ENCODE data around the gene ZNF627. TPM values are rescaled to one million over a fixed set of nuclear protein-coding genes. Genes with fewer than 3 reads are reported as not detected.
"Not testable (repeated sequence)": the region's sequence is repeated elsewhere in the genome, so short reads cannot be mapped to it uniquely, and the experiment has no call there.

Gene ZNF627
- total RNA-seq, 1 donor from 2014 or later = 4.9 TPM

- intact Hi-C loops (cut with DNase I) = no loop called here
These were observed 14.4 kb downstream of the ZNF627 start for GRCh38 chr19:11611730-11612129.

GRCh38 chr19:11612816-11613511 is 15.7 kb downstream of the ZNF627 start:
- intact Hi-C loops (cut with DNase I) = no loop called here
- DNase-seq (ENCODE audit: missing footprints) (no peak), ATAC-seq (no peak)

More at GRCh38 chr19:11611730-11612129, 14.4 kb downstream of the ZNF627 start:
- ATAC-seq (no peak), DNase-seq (ENCODE audit: missing footprints) (no peak)

- no peak for DNase-seq (ENCODE audit: missing footprints)
- no peak for ATAC-seq
- intact Hi-C loops (cut with DNase I) = no loop called here
These were observed 20.1 kb downstream of the ZNF627 start for GRCh38 chr19:11617180-11618062.

- no peak for ATAC-seq
- intact Hi-C loops (cut with DNase I) = no loop called here
These were observed 23.3 kb downstream of the ZNF627 start for GRCh38 chr19:11620553-11620952.

GRCh38 chr19:11622401-11622800 is 25.1 kb downstream of the ZNF627 start:
- ATAC-seq; DNase-seq (ENCODE audit: missing footprints); intact Hi-C loops (cut with DNase I): not testable (repeated sequence)

More at GRCh38 chr19:11620553-11620952, 23.3 kb downstream of the ZNF627 start:
- no peak for DNase-seq (ENCODE audit: missing footprints)

- ATAC-seq (no peak), DNase-seq (ENCODE audit: missing footprints) (no peak)
- intact Hi-C loops (cut with DNase I) = no loop called here
These were observed 26.8 kb downstream of the ZNF627 start for GRCh38 chr19:11624069-11624463.

- intact Hi-C loops (cut with DNase I) = no loop called here
- DNase-seq (ENCODE audit: missing footprints) (no peak), ATAC-seq (no peak)
These were observed 29.0 kb downstream of the ZNF627 start for GRCh38 chr19:11626252-11626651.

GRCh38 chr19:11633223-11633622 is 35.9 kb downstream of the ZNF627 start:
- intact Hi-C loops (cut with DNase I) = no loop called here
- DNase-seq (ENCODE audit: missing footprints) = no peak
- no peak for ATAC-seq

GRCh38 chr19:11634018-11634662 is 36.9 kb downstream of the ZNF627 start:
- DNase-seq (ENCODE audit: missing footprints); intact Hi-C loops (cut with DNase I); ATAC-seq: not testable (repeated sequence)

GRCh38 chr19:11639245-11639601 is 41.9 kb downstream of the ZNF627 start:
- ATAC-seq (peak; percentile 24), DNase-seq (ENCODE audit: missing footprints) (no peak)
- intact Hi-C loops (cut with DNase I) = no loop called here

GRCh38 chr19:11639602-11640471 is 42.6 kb downstream of the ZNF627 start:
- peak; percentile 96 for DNase-seq (ENCODE audit: missing footprints)
- intact Hi-C loops (cut with DNase I) = no loop called here
- ATAC-seq = peak; percentile 100

- DNase-seq (ENCODE audit: missing footprints) = no peak
- ATAC-seq = no peak
- intact Hi-C loops (cut with DNase I) = no loop called here
These were observed 44.0 kb downstream of the ZNF627 start for GRCh38 chr19:11641244-11641643.

- intact Hi-C loops (cut with DNase I) = no loop called here
- ATAC-seq = no peak
- no peak for DNase-seq (ENCODE audit: missing footprints)
These were observed 45.6 kb downstream of the ZNF627 start for GRCh38 chr19:11642902-11643301.

GRCh38 chr19:11649941-11650340 is 52.7 kb downstream of the ZNF627 start:
- ATAC-seq = no peak
- no peak for DNase-seq (ENCODE audit: missing footprints)
- intact Hi-C loops (cut with DNase I) = no loop called here

GRCh38 chr19:11651062-11651461 is 53.8 kb downstream of the ZNF627 start:
- ATAC-seq = no peak
- intact Hi-C loops (cut with DNase I) = no loop called here
- no peak for DNase-seq (ENCODE audit: missing footprints)

- intact Hi-C loops (cut with DNase I) = no loop called here
- DNase-seq (ENCODE audit: missing footprints) = no peak
- no peak for ATAC-seq
These were observed 54.8 kb downstream of the ZNF627 start for GRCh38 chr19:11652056-11652455.

GRCh38 chr19:11652492-11652891 is 55.2 kb downstream of the ZNF627 start:
- intact Hi-C loops (cut with DNase I) = no loop called here
- DNase-seq (ENCODE audit: missing footprints) (no peak), ATAC-seq (no peak)

GRCh38 chr19:11656535-11656934 is 59.3 kb downstream of the ZNF627 start:
- no peak for DNase-seq (ENCODE audit: missing footprints)
- intact Hi-C loops (cut with DNase I) = no loop called here
- no peak for ATAC-seq

- intact Hi-C loops (cut with DNase I) = no loop called here
- DNase-seq (ENCODE audit: missing footprints) (no peak), ATAC-seq (no peak)
These were observed 60.0 kb downstream of the ZNF627 start for GRCh38 chr19:11657307-11657706.

Data from Right ventricle myocardium inferior (tissue), 1 donor.